ENCODE data around the gene TPM1.

Gene TPM1

GRCh38 chr15:63041402-63041973, 1.1 kb upstream of the TPM1 start:
- DNase-seq (ENCODE audit: low read depth in 2 of 2) = no peak

GRCh38 chr15:63042877-63043334, 359 bp downstream of the TPM1 start:
- DNase-seq (ENCODE audit: low read depth in 2 of 2) = no peak

DNA sequence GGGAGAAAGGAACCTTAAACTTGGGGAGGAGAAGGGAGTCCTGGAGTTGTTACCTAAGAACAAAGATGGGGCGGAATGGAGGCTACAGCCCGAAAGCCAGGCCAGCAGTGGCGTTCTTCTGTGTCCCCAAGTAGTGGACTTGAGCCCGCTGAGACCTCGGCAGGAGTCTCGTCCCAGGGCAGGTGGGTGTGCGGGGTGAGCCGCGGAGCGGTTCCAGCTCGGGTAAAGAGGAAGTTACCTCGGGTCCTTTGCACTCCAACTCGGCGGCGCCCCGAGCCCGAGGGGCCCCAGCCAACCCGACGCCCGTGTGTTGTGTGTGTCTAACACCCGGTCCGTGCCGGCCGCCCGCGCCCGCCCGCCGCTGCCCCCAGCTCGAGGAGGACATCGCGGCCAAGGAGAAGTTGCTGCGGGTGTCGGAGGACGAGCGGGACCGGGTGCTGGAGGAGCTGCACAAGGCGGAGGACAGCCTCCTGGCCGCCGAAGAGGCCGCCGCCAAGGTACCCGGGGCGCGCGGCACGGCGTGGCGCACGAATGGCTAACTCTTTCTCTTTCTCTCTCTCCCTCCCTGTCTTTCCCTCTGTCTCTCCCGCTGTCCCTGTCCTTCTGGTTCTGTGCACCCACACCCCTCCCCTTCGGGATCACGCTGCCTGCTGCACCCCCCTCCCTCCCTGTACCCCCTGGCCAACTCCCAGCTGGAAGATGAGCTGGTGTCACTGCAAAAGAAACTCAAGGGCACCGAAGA, 959 bp downstream of the TPM1 start:
- no peak for DNase-seq (ENCODE audit: low read depth in 2 of 2)

DNA sequence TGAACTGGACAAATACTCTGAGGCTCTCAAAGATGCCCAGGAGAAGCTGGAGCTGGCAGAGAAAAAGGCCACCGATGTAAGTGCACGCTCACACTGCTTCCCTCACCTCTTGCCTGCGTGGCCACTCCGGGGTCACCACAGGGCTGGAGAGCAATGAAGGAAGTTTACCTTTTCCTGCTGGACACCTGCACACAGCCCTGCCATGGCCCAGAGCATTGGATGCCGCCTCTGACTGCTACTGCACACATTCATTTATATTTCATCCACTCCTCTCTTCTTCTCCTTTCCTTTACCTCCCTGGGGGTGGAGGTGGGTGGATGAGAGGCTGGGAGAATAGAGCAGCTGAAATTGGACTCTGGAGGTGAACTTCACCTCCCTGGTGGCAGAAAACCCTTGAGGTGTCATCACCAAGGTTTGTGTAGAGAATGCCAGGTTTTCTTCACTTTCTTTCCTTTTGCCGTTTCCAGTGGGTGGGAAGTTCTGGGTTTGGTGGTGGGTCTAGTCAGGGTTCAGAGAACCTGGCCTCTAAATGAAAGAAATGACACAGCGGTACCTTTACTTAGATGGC, 1.6 kb downstream of the TPM1 start:
- no peak for DNase-seq (ENCODE audit: low read depth in 2 of 2)

GRCh38 chr15:63044645-63045464, 2.3 kb downstream of the TPM1 start:
- no peak for DNase-seq (ENCODE audit: low read depth in 2 of 2)

DNA sequence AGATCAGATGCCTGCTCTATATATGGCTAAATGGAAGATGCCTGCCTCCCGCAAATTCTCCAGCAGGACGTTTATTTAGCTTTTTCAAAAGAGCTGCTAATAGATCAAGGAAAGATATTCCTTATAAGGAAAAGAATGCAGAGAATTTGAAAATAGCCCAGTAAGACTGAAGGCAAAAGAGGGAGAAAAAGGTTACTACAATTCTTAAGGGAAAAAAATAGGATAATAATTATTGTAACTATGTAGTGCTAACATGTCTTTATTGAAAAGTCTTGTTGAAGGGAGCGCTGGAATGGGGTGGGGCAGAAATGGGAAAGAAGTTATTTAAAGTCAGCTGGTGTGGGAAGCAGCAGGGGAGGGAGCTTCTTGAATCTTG, 2.9 kb downstream of the TPM1 start:
- DNase-seq (ENCODE audit: low read depth in 2 of 2) = peak in 1 of 2 experiments; percentile 54

DNA sequence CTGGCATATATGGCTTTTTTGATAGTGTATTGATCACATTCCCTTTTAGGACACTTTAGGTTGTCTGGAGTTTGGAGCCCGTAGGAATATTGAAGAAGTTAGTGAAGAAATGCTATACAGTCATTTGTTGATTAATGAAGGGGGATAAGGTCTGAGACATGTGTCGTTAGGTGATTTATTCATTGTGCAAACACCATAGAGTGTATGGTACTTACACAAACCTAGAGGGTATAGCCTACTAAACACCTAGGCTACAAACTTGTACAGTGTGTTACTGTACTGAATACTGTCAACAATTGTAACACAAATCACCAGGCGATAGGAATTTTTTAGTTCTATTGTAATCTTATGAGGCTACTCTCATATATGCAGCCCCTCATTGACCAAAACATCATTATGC, 3.3 kb downstream of the TPM1 start:
- no peak for DNase-seq (ENCODE audit: low read depth in 2 of 2)

DNA sequence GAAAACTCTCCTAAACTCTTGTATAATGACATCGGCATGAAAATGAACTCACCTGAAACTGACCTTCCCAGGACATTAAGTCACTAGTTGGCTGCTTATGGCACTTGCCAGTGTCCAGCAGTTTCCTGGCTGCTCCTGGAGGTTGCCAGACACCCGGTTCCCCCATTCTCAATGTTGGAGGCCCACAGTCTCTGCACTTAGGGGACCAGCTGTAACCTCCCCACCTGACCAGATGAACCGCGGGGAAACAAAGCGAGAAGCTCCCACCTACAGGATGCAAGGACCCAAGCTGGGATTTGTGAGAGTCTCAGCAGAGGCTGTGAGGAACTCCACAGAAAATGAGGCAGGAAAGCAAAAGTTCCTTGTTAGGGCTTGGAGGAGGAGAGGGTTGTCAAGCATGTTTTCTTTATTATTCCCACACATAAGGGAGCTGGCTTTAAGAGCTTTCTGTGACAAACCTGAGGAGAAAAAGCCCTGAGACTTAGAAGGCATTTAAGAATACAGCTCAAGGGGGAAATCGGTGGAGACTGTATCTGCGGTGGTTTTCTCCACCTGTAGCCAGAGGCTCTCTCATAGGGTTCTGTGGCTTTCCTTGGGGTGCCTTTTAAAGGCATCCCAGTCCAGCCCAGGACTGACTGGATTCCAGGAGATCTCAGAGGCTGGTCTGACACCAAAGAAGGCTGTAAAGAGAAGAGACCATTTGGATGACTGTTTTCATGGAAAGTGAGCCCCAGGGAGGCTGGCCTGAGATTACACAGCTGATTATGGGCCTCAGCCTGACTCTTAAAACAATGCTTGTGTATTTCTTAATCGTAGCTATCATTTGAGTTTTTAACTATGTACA, 4.6 kb downstream of the TPM1 start:
- DNase-seq (ENCODE audit: low read depth in 2 of 2) = no peak

GRCh38 chr15:63047792-63048114, 5.2 kb downstream of the TPM1 start:
- DNase-seq (ENCODE audit: low read depth in 2 of 2) = no peak

DNA sequence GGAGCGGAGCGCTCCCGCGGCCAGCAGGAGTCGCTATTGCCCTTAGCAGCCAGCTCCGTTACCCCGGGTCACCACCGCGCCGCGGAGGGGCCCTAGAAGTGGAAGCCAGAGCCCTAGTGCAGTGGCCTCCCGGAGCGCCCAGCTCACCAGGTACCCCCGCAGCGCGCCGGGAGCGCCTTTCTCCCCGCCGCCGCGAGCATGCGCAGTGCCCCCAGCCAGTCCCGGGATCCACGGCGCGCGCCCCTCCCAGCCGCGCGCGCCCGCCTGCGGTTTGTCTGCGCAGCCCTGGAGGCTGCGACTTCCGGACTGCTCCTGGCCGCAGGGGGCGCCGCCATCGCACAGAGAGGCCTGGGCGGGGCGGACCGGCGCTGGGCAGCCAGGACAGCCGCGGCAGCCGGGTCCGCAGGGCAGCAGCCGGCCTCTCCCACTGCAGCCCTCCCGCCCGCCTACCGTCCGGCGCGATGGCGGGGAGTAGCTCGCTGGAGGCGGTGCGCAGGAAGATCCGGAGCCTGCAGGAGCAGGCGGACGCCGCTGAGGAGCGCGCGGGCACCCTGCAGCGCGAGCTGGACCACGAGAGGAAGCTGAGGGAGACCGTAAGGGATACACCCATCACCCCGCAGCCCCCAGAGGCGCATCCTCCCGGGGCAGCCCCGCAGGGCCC, 5.7 kb downstream of the TPM1 start:
- peak; percentile 83 to 84 for DNase-seq (ENCODE audit: low read depth in 2 of 2)

DNA sequence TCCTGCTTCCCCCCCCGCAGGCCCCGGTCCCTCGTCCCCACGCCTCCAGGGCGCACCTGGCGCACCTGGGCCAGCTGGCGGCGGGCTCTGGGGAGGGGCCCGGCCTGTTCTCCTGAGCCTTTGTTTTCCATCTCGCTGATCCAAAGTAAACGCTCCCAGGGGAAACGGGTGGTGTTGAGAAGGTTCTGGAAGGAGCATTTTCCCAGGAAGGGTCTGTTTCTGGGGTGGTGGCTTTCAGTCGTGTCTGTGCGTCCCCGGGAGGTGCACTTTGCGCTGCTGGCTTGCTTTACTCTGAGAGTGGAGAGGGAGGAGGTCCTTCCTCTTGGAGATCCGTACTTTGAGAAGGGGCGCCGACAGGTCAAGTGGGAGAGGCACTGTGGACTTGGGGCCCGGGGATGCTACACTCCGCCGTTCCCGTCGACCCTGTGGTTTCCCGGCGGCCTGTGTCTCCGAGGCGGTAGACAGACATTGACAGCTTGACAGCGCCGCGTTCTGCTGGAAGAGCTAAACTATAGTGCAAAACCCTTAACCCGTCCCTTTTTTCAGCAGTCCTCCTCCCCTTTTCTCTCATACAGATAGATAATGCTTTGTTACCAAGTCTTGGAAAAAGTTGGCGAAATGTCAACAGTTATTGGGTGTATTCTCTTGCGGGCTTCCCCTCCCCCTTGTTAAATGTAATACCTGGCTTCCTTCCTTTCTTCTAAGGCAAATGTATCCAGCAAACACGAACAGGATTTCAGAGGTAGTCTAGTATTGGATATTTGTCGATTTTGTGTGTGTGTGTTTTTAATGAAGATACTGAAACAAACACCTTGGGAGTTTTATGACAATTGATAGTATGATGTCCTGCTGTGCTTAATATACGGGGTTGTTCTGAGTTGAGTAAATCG, 6.5 kb downstream of the TPM1 start:
- DNase-seq (ENCODE audit: low read depth in 2 of 2) = no peak

GRCh38 chr15:63049783-63050371, 7.3 kb downstream of the TPM1 start:
- no peak for DNase-seq (ENCODE audit: low read depth in 2 of 2)

- no peak for DNase-seq (ENCODE audit: low read depth in 2 of 2)
Measured at GRCh38 chr15:63050731-63051155, 8.2 kb downstream of the TPM1 start.

- no peak for DNase-seq (ENCODE audit: low read depth in 2 of 2)
Measured at GRCh38 chr15:63051156-63052066, 8.9 kb downstream of the TPM1 start.

GRCh38 chr15:63052077-63052841, 9.7 kb downstream of the TPM1 start:
- DNase-seq (ENCODE audit: low read depth in 2 of 2) = no peak

GRCh38 chr15:63052961-63053698, 10.6 kb downstream of the TPM1 start:
- DNase-seq (ENCODE audit: low read depth in 2 of 2) = no peak

- no peak for DNase-seq (ENCODE audit: low read depth in 2 of 2)
Measured at GRCh38 chr15:63054281-63054683, 11.7 kb downstream of the TPM1 start.
